Measurements from ENCODE around the gene DSG3. TPM values are rescaled to one million over a fixed set of nuclear protein-coding genes. Genes with fewer than 3 reads are reported as not detected.

The DSG3 gene
- total and polyA plus RNA-seq, 2 of the 13 experiments (the other 11 are each of a cell fraction or from before 2014, with no cell fraction given) = not detected

DNA sequence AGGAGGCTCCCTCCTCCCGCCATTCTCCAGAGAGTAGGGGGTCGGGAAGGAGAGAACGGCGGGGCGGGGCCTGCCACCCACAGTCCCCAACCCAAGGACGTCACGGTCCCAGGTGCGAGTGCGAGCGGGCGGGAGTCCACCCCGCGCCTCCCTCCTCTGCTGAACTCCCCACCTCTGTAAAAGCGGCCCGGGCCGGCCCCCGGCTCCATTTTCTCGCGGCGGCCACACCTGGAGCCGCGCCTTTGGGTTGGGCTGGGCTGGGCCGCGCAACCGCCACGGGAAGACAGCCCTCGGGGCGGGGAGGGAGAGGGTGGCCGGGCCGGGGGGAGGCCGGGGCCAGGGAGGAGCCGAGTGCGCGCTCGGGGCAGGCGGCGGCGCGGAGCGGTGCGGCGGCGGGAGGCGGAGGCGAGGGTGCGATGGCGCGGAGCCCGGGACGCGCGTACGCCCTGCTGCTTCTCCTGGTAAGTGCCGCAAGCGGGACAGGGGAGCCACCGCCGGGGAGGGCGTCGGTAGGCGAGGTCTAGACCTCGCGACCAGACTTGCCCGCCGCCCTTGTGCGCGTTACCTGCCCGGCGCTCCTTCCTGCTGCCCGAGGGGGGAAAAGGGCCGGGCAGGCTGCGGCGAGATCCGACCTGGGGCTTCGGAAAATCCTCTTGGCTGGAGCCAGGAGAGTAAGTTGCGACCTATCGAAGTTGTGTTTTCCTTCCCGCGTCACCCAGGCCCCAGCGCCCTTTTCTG lies 50.5 kb downstream of the DSG3 start, which contains the start of gene DSG2 (continued):
- TF ChIP-seq ZNF546 (CRISPR knock-in tag; conservative IDR thresholded peaks at IDR 0.05) (0 out of 2 replicates have a peak, but pooled peaks have one; percentile 32), ZNF382 (CRISPR knock-in tag; IDR thresholded peaks at IDR 0.05; ENCODE audit: borderline replicate concordance) (no peak), ZNF331 (CRISPR knock-in tag; IDR thresholded peaks at IDR 0.05) (peak; percentile 34; the same call in 1 of the 2 replicates), HNRNPLL (IDR thresholded peaks at IDR 0.05; ENCODE audit: low read depth, low read length, poor library complexity, severe bottlenecking) (peak; percentile 30), ZNF18 (CRISPR knock-in tag; IDR thresholded peaks at IDR 0.05; ENCODE audit: insufficient replicate concordance) (peak; percentile 69), ZNF556 (CRISPR knock-in tag; IDR thresholded peaks at IDR 0.05; ENCODE audit: borderline replicate concordance) (0 out of 2 replicates have a peak, but pooled peaks have one; percentile 5), ZNF772 (CRISPR knock-in tag; IDR thresholded peaks at IDR 0.05) (no peak; the same call in 1 of the 2 replicates), TFDP1 (CRISPR knock-in tag; IDR thresholded peaks at IDR 0.05; ENCODE audit: borderline replicate concordance) (0 out of 2 replicates have a peak, but pooled peaks have one; percentile 26), ZNF777 (CRISPR knock-in tag; IDR thresholded peaks at IDR 0.05) (peak; percentile 67; the same call in 1 of the 2 replicates), SAP130 (CRISPR knock-in tag; IDR thresholded peaks at IDR 0.05; ENCODE audit: low read depth) (peak; percentile 40; the same call in 1 of the 2 replicates), ZNF232 (CRISPR knock-in tag; IDR thresholded peaks at IDR 0.05; ENCODE audit: borderline replicate concordance) (peak; percentile 31; the same call in 1 of the 2 replicates), KDM2A (CRISPR knock-in tag; IDR thresholded peaks at IDR 0.05; ENCODE audit: borderline replicate concordance, low read depth) (peak; percentile 7; the same call in 1 of the 2 replicates), TSC22D2 (CRISPR knock-in tag; IDR thresholded peaks at IDR 0.05; ENCODE audit: borderline replicate concordance) (peak; percentile 63; the same call in 1 of the 2 replicates), GLMP (CRISPR knock-in tag; IDR thresholded peaks at IDR 0.05; ENCODE audit: borderline replicate concordance) (no peak), BRF2 (CRISPR knock-in tag; IDR thresholded peaks at IDR 0.05) (0 out of 2 replicates have a peak, but pooled peaks have one; percentile 54), ZNF503 (CRISPR knock-in tag; IDR thresholded peaks at IDR 0.05) (0 out of 2 replicates have a peak, but pooled peaks have one; percentile 3), ZNF616 (CRISPR knock-in tag; IDR thresholded peaks at IDR 0.05; ENCODE audit: low read depth) (0 out of 2 replicates have a peak, but pooled peaks have one; percentile 39), ZNF264 (CRISPR knock-in tag; IDR thresholded peaks at IDR 0.05) (0 out of 2 replicates have a peak, but pooled peaks have one; percentile 47), SOX6 (IDR thresholded peaks at IDR 0.05) (no peak), SOX6 (CRISPR knock-in tag; IDR thresholded peaks at IDR 0.05) (peak; percentile 66; the same call in 1 of the 2 replicates)
